ENCODE measurements around the gene GAS2L3.
"Not testable (repeated sequence)": the region's sequence is repeated elsewhere in the genome, so short reads cannot be mapped to it uniquely, and the experiment has no call there.

GRCh38 chr12:100633082-100633785 lies 59.8 kb downstream of the GAS2L3 start:
- TF ChIP-seq ZNF460 (CRISPR knock-in tag; IDR thresholded peaks at IDR 0.05; ENCODE audit: borderline replicate concordance); ZFP36 (IDR thresholded peaks at IDR 0.05; ENCODE audit: borderline replicate concordance, low read depth, low read length, partially characterized antibody); TERF1 (CRISPR knock-in tag; IDR thresholded peaks at IDR 0.05); ZNF263 (CRISPR knock-in tag; IDR thresholded peaks at IDR 0.05); CTCF (CRISPR knock-in tag; IDR thresholded peaks at IDR 0.05); PHB2 (IDR thresholded peaks at IDR 0.05; ENCODE audit: partially characterized antibody): not testable (repeated sequence)
